ENCODE data around the gene RRBP1.

Gene RRBP1

GRCh38 chr20:17621229-17621968, 60.6 kb downstream of the RRBP1 start:
- no peak for DNase-seq (ENCODE audit: low read depth)

DNA sequence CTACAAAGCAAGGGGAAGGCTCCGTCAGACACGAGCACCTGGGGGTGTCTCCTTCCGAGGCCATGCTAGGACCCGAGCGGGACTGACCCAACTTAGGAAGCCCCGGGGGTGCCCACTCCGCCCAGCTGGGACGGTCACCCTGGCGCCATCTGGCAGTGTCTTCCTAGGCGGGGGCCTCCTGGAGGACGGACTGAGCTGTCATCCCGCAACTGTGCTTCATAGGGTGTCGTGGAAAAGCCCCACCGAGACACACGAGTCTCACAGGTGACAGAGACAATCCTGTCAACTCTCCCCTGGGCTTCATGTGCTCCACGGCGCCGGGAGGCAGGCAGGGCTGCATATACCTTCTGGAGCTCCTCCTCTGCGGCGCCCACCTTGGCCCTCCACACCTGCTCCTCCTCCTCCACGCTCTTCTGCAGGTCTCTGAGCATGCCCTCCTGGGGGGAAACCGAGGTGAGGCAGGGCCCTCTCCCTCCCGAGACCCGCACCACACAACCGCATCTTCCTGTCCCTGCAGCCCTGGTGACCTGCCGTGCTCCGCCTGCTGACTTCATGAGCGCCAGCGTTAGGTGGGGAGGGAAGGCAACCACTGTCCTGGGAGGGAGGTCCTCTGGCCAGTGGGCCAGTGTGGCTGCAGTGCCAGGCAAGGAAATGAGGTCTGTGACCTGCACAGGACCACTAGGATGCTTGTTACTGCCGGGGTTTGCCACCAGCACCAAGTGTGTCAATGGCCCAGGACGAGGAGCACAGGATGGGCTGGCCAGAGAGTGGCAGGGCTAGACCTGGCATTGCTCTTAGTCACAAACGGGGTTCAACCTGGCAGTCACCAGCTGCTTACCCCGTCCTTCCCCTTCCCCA, 61.4 kb downstream of the RRBP1 start:
- no peak for DNase-seq (ENCODE audit: low read depth)

DNA sequence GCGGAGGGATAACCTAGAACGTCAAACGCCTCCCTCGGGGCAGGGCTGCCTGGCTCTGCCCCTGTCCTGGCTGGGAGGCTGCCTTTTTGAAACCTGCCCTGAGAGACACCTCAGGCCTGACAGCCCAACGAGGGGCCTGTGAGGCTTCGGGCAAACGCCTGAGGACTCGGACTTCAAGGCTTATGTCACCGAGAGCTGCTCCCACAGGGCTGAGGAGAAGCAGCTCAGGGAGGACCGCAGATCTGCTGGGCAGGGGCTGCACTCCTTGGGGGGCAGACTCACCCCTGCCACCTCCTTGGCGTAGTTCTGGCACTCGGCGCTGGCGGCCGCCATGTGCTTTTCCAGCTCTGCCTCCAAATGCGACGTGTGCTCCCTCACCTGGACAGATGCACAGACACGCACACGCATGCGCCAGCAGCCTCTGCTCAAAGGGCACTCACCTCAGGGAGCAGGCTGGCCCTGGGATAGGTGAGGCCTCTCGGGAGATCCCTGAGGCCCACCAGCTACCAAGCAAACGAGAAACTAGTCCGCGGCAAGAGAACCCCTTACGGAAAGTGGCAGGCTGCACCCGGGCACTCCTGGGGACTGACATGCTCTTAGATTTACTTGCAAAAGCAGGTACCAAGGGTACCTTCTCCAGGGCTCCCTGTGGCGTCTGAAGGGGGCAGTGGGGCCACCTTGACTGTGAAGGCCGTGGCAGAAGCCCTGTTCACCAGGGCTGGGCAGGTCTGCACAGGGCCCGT, 62.5 kb downstream of the RRBP1 start:
- DNase-seq (ENCODE audit: low read depth), result no peak

DNA sequence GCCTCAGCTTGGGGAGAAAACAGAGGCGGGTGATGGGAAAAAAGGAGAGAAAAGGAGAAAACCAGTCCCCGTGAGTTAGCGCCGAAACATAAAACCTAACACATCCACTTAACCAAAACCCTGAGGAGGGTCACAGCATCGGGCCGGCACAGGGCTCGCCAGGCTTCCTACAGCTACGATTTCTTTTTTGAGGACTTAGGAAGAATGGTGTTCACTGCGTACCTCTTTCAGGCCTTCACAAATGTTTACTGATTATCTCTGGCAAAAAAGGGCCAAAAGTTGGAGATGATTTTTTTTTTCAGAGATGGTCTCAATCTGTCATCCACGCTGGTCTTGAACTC, 63.4 kb downstream of the RRBP1 start:
- no peak for DNase-seq (ENCODE audit: low read depth)

GRCh38 chr20:17617868-17618672, 64.0 kb downstream of the RRBP1 start:
- no peak for DNase-seq (ENCODE audit: low read depth)

DNA sequence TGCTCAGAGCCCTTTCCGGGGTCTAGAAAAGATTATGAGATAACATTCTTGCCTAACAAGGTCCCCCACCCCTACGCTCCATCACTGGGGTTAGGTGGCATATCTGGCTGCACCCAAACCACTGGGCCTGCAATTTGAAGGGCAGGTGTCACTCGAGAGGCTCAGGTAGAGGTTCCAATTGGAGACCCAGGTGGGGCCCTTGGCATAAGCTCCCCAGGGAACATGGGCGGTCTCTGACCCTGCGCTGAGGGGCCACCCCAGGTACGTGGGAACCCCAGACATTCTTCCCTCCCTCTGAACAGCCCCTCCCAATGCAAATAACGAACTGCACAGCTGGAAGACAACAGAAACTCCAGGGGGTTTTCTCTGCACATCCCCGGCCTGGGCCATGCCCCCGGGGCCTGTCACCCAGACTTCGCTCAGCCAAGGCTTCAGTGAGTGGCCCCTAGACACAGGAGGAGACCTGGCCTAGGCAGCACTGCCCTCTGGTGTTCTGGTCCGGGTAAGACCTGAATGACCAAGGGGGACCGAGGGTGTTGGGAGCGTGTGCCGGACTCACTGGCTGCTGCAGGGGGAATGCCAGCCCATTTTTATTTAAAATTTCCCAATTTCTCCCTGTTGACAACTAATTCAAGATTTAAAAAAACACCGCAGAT, 64.7 kb downstream of the RRBP1 start:
- no peak for DNase-seq (ENCODE audit: low read depth)

DNA sequence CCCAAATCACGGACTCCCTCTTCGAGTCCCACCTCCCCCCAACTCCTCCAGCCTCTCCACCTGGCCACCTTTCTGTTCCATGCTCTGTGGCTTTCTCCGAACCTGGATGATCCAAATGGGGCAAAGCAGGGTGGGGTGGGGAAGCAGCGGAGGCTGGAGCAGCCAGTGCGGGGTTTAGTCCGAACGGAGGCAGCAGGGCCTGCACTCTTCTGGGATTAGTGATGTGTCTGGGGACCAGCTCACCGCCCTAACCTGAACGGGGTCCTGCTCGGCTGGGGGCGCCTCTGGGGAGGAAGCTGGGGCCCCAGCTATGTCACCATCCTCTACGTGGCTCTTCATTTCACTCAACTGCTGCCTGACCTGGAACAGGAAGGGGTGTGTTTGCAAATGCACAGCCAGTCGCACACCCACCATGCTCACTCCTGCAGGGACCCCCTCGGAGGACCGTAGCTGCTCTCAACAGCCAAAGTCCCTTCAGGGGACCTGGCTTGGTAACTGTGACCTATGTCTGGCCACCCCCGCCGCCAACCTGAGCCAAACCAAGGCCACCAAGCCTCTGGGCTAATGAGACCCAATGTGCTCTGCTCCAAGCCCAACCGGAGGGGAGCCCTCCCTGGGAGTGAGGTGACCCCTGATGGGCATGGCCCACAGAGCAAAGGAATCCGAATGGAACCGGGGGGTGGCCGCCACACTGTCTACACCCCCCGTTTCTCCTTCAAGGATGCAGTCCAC, 65.4 kb downstream of the RRBP1 start:
- DNase-seq (ENCODE audit: low read depth), result no peak

DNA sequence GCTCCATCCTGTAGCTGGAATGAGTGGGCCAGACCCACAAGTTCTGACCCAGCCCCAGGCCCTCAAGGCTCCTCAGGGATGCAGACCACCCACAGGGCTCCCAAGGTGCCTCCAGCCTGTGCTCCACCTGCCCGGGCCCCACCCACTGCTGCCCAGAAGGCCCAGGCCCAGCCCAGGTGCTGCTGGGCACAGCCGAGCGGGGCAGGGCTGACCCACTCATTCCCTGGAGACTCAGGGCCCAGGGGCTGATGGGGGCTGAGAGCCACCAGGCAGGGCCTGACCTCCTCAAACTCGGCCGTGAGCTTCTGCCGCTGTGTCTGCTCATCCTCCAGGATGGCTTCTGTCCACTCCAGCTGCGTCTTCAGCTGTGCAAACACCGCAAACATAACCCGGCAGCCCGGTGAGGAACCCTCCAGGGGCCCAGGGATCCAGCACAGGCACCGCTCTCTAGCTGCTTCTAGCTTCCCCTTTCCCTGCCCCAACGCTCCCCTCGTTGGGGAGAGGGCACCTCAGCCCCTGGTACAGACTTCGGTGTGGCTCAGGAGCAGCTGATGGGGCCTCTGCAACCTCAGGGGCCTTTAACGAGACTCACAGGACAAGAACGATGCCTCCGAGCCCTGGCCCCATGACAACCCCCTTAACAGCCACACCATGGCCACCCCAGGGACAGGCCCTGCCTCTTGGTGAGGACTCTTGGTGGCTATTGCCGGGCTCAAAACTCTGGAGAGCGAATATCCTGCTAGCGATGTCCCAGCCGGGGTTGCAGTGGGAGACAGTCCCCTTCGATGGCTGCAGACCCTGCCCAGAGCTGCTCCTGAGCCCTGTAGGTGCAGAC, 66.2 kb downstream of the RRBP1 start:
- no peak for DNase-seq (ENCODE audit: low read depth)

GRCh38 chr20:17614812-17615644, 67.0 kb downstream of the RRBP1 start:
- no peak for DNase-seq (ENCODE audit: low read depth)

- DNase-seq (ENCODE audit: low read depth), result no peak
These were observed 67.7 kb downstream of the RRBP1 start for GRCh38 chr20:17614176-17614811.

DNA sequence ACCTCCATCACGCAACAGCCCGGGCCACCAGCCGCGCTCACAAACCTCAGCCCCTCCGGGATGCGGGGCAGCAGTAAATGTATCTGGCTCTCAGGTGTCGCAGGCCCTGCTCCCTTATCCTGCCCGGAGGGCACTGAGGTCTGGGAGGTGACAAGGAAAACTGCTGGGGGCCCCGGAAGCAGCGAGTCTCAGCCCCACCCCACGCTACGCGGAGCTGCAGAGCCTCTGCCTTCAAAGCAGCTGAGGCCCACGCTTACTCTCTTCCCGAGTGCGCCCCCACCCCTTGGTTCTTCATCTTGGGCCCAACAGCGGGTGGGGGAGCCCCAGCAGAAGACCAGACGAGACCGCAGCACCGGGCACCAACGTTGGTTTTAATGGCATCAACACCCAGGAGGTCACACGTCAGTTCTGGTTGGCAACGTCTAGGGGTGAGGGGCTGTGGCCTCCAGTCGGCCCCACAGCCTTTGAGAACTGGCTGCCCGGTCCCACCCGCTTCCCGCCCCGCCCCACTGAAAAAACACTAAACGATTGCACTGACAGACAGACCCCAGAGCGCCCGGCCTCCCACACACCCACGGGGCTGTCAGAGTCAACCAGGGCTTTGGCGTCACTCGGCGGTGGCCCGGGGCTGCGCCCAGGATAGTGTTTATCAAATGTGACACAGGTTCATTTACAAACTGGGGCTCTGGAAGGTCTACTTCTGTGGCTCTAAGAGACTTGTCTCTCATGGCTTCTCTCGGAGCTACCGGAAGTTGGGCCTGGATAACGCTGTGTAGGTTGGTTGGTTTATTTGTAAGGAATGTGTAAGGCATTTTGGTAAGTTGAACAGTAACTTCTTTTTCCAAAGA, 68.5 kb downstream of the RRBP1 start:
- DNase-seq (ENCODE audit: low read depth), result no peak

DNA sequence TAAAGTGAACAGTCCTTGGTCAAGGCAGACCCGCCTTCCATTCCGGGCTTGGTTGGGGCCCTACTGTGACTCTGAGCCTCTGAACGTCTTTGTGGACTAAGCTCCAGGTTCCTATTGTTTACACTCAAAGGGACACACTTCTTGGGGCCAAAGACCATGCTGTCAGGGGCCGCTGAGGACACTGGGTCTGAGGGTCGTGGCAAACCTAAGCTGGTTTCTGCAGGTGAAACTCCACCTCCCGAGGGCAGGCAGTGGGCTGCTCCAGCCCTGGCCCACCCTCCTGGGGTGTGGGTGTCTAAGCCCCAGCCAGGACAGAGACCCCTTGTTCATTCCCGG, 69.1 kb downstream of the RRBP1 start:
- DNase-seq (ENCODE audit: low read depth), result no peak

DNA sequence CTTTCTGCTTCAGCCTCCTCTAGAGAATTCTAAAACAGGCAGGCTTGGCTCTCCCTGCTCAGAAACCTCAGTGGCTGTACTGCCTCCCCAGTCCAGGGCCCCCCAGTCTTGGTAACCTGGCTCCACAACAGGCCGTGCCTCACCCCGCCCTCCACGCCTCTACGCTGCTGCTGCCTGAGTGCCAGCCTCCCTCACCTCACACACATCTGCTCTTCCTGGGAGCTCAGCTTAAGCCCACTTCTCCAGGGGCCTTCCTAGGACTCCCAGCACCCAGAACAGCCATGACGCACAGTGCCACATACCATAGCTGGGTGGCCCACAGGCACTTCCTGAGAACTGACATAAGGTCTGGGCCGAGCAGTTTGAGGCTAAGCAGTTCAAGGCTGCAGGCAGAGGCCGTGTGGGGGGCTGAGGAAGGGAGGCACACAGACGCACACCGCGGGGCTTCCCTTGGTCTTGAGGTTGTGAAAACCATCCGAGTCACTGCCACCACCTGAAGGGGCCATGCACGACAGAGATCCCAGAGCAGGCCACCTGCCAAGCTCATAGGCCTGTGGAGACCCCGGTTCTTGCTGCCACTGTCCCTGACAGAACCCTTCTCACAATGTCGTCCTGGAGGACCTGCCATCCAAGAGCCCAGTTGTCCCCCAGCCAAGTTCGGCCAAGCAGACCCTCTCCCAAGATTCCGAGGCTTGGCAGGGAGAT, 69.6 kb downstream of the RRBP1 start:
- no peak for DNase-seq (ENCODE audit: low read depth)

DNA sequence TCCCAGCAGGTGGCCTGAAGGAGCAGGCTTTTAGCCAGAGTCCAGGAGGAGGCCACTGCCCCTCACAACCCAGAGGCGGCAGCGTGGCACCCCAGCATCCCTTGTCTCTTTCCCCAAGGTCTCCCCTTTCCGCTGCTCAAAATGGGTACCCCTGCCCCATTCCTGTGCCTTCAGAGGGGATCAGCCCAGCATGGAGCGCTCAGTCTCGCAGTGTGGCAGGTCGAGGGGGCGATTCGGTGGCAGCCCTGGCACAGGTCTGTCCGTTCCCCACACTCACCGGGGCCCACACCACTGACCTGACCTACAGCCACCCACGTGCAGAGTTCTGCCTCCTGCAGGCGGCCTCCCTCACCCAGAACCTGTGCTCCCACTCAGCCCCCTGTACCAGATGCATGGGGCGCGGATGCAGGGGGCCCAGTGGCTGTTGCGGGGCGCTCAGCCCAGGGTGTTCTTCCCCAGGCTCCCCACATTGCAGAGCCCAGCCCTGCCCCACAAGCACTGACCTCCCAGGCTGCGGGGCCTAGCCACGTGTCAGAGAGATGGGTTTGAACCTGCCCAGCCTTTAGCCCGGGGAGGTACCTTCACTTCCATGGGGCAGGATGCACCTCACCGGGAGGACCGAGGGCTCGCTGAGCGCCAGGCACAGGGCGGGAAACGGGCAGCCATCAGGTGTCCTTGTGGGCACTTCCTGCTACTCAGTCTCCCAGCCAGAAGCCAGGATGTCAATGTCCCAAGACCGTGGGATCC, 70.3 kb downstream of the RRBP1 start:
- no peak for DNase-seq (ENCODE audit: low read depth)

DNA sequence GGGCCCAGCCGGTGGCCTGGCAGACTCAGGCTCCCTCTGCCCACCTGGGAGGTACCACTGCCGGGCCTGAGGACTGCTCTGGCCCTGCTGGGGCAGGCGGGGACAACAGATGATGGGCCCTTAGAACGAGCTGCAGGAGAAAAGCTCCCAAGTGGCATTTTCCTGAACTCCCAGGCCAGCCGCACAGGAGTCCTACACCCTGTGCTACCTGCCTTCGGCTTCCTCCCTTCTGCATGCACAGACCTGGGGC, 70.8 kb downstream of the RRBP1 start:
- DNase-seq (ENCODE audit: low read depth), result no peak

GRCh38 chr20:17610566-17611289, 71.3 kb downstream of the RRBP1 start:
- DNase-seq (ENCODE audit: low read depth), result no peak
